SKM-1 treated with dmso at 0.1 percent for 144 hours (cell line): Measurements from ENCODE around the gene MGAT5.

Experiments used
- DNase-seq: peaks from one replicate; lab custom pipeline; 2025; ENCODE audit not compliant: unreplicated experiment; lab: John Stamatoyannopoulos, UW

MGAT5 gene

GRCh38 chr2:134392442-134393074, 138.7 kb downstream of the MGAT5 start:
- no peak for DNase-seq

- no peak for DNase-seq
These were observed 139.2 kb downstream of the MGAT5 start for GRCh38 chr2:134393075-134393461.

GRCh38 chr2:134395779-134396178, 141.9 kb downstream of the MGAT5 start:
- DNase-seq = peak; percentile 49

DNA sequence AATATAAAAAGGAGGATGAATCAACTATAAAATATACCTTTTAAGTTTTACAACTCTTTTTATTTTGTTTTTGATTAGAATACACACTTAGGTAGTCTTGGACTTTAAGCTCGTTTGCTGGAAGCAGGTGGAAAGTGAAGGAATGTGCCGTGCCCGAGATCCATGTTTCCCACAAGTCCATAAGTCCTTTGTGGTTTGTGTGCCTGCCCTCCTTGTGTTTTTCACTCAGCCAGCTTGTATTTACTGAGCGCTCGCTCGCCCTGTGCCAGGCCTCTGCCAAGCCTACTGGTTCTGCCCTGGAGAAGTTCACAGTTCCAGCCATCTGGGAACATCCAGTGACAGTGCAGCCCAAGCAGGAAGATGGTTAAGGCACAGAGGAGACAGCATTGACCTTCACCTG, 142.6 kb downstream of the MGAT5 start:
- no peak for DNase-seq

GRCh38 chr2:134397146-134397896, 143.4 kb downstream of the MGAT5 start:
- peak; percentile 4 for DNase-seq

DNA sequence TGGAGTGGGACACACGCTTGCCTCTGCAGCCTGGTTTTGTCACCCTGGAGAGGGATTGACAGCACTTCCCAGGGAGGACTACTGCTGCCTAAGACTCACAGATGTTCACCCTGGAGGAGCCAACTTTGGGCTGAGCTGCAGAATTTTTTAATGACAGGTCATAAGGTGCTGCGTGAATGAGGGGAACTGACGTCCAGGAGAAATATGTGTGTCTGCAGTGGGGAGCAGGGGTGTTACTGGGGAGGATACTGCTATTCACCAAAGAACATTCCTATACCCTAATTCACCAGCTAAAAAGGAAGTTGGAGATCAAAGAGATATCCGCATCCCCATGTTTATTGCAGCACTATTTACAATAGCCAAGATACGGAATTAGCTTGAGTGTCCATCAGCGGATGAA, 144.4 kb downstream of the MGAT5 start:
- no peak for DNase-seq

- peak; percentile 23 for DNase-seq
These were observed 145.2 kb downstream of the MGAT5 start for GRCh38 chr2:134399096-134399495.

GRCh38 chr2:134401081-134401497, 147.2 kb downstream of the MGAT5 start:
- no peak for DNase-seq

- DNase-seq = no peak
These were observed 147.9 kb downstream of the MGAT5 start for GRCh38 chr2:134401789-134402188.

DNA sequence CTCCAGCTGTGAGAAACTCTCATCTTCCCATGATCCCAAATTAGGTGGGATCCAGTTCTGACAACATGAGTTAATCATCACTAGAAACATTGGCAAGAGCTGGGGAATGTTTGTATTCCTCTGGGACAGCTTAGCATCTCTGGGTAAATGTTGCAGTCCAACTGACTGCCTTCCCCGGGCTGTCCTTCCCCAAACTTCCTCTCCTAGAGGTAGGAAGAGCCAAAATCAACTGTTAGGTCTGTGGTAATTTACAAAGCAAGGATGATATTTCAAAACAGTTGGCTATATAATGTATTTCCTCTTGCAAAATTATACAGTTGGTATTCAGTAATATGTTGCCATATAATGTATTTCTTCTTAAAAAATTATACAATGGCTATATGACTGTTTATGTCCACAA, 148.5 kb downstream of the MGAT5 start:
- DNase-seq = peak; percentile 41

GRCh38 chr2:134405611-134406081, 151.8 kb downstream of the MGAT5 start:
- DNase-seq = no peak

- DNase-seq = no peak
These were observed 152.4 kb downstream of the MGAT5 start for GRCh38 chr2:134406311-134406710.

- no peak for DNase-seq
These were observed 152.9 kb downstream of the MGAT5 start for GRCh38 chr2:134406736-134407135.

DNA sequence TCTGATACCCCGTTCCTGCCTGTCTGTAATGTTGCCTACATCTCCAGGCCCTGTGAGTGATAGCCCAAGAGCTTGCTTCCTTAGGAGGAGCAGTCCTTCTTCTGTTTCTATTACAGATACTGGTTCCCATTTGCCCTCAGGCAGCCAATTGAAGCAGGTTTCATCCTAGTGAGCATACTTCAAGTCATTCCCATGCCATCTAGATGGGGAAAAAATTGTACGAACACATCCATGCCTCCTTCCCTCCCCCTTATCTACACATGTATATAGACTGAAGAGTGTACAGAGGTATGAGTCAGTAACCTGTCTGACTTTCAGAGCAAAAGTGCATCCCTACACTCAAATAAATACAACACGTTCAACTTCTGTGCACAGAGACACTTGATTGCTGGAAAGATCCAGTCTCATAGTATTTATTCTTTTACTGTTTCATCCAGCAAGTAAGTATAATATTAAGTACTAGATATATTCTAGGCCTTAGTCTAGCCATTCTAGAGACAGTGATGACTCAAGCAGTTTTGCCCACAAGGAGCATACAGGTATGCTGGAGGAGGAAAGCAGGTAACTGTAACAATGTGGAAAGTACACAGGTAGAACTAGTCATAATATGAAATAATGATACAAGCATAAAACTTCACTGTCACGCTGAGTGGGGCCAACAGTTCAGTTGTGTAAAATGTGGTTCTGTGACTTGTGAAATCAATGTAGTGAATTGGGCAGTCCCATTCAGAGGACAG, 153.4 kb downstream of the MGAT5 start:
- DNase-seq = no peak

GRCh38 chr2:134408386-134408785, 154.5 kb downstream of the MGAT5 start:
- DNase-seq = no peak

- DNase-seq = no peak
These were observed 154.9 kb downstream of the MGAT5 start for GRCh38 chr2:134408791-134409190.

DNA sequence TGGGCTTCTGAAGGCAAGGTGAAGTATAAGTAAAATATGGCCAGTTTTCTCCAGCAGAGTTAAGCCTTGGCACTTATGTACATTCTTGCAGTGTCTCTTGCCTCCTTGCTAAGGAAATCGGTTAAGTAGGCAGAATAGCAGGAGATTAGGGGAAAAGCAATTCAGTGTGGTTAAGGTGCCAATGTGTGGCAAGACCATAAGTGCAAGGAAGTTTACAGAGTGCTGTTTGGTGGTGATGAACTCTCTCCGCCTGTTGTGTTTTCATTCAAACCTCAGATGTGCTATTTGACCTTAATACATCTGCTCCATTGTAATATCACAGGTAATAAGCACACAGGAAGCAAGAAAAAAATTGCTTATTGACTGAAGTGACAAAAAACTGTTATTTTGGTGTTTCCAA, 156.1 kb downstream of the MGAT5 start:
- no peak for DNase-seq

DNA sequence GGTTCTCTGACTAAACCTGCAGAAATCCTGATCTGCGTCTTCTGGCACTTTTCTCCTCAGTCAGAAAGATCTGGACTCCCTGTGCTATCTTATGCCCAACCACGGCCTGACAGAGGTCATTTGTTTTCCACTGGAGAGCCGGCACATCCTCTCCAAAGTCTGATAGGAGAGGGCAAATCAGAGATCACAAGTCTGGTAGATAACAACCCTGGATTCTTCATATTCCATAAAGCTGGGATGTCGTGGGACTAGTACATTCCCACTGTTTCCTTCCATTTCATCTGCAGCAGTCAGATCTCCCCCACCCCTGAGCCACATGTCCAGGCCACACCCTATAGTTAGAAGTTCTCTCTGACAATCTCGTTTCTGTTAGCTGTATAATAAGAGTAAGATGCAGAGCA, 157.0 kb downstream of the MGAT5 start:
- no peak for DNase-seq

- no peak for DNase-seq
These were observed 157.5 kb downstream of the MGAT5 start for GRCh38 chr2:134411279-134411827.

DNA sequence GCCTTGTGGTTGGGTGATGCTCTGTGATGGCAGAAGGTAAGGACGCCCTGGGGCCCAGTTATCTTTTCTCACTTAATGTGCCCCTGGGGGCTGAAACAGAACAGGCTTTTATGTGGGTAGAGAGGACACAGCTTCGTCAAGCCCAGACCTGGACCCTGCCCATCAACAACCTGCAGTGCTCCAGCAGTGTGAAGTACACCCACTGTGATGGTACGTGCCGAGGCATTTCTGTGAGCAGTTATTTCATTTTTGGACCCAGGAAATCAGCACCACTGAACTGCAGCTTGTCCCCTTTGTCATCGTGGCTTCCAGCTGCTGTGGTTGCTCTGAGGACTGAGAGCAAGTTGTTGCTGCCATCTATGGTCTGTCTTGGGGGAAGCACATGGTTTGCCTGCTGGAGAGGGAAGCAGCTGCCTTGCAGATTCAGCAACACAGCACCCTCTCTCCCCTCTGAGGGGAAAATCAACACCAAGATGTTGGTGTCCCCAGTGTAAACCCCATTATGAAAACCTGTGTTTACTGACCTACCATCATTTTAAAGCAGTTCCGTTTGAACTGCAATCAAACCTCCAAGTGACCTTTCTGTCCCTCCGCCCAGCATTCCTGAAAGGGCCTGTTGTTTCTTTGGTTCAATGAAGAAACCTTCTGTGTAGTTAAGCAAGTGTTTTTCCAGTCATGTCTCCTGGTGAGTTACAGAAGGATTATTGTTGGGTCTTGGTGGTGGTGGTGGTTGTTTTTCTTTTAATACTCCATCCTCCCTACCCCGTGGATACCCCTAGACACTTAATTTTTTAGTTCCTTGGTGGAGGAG, 158.2 kb downstream of the MGAT5 start:
- peak; percentile 46 for DNase-seq

DNA sequence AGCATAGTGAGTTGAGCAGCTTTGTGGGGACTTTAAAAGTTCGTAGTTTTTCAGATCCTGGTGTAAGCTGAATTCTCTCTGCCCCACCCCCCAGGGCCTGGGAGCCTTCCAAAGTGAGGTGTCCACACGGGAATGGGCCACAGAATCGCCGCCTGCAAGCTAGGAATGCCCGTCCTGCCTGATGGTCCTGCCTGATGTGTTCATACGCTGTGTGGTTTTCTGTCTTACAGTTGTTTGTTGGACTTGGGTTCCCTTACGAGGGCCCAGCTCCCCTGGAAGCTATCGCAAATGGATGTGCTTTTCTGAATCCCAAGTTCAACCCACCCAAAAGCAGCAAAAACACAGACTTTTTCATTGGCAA, 158.7 kb downstream of the MGAT5 start:
- DNase-seq = no peak
